ENCODE measurements around the gene PRRC2C.

PRRC2C gene

DNA sequence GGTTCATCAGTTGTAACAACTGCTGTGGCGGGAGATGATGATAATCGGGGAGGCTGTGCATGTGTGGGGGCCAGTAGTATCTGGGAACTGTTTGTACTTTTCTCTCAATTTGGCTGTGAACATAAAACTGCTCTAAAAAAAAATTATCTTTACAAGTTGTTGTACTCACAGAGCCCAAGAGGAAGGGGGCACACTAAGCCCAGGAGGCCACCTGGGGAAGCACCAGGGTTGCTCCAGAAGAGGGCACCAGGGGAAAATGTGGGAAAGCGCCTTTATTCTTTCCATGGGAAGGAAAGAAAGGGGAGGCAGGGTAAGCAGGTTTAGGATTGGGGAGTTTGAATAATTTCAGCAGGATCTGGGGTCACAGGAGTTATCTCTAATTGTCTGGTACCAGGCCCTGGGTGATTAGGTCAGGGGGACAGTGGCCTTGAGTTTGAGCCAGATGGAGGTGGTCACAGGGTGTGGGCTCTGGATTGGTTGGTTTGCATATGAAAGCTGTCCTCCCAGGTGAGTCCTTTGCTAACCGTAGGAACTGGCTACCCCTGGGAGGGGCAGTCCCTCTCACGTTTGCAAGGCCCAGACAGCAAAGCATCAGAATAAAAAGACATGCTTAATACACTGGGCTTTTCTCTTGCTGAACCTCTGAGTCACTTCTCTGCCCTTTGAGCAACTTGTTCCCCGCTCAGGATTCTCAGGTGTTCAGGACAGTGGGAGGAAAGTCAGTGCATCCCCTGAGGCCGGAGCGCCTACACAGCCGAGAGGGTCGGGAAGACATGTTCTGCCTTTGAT, 155.9 kb downstream of the PRRC2C start:
- no peak for DNase-seq

DNA sequence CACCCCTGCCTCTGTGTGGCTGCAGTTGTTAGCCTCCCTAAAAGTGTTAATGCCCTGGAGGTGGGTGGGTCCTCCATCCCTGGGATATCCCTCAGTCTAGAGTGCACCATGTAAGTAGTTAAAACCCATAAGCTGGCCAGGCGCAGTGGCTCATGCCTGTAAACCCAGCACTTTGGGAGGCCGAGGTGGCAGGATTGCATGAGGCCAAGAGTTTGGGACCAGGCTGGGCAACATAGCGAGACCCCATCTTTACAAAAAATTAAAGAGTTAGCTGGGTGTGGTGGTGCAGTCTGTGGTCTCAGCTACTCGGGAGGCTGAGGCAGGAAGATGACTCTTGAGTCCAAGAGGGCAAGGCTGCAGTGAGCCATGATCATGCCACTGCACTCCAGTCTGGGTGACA, 156.9 kb downstream of the PRRC2C start:
- no peak for DNase-seq
